GM12878 (cell line): ENCODE data around the gene NRXN3. TPM values are rescaled to one million over a fixed set of nuclear protein-coding genes. Genes with fewer than 3 reads are reported as not detected.

Source experiments
- ATAC-seq: fragments of 200-7000 bp; cut with Tn5 transposase; 3 replicates; pipeline ENCODE4 v1.9.1; 2020; ENCODE audit warnings: mild to moderate bottlenecking, moderate library complexity
- BruUV-seq: library from RNA; stranded (reverse); fragments of 400-500 nt; replicated peaks from 2 replicates; lab custom pipeline; 2021; lab: Mats Ljungman, UMichigan
- CTCF ChIA-PET: fragments of 300-600 bp; sonication (Branson Sonifier 250); formaldehyde crosslinking; extraction: SDS; loops from one replicate; lab custom pipeline; 2021; ENCODE audit warnings: inconsistent platforms; lab: Yijun Ruan, JAX
- POLR2A ChIA-PET: fragments of 350-600 bp; formaldehyde crosslinking; extraction: SDS; loops from one replicate; lab custom pipeline; 2021; ENCODE audit warnings: inconsistent platforms; lab: Charles Lee
- RAD21 ChIA-PET: fragments of 300-600 bp; sonication (Branson Sonifier 250); formaldehyde crosslinking; loops from one replicate; lab custom pipeline; 2023; ENCODE audit warnings: antibody characterized with exemption; ENCODE audit not compliant: unreplicated experiment; lab: Charles Lee
- SMC1A ChIA-PET: fragments of 300-600 bp; sonication (Branson Sonifier 250); formaldehyde crosslinking; loops from one replicate; lab custom pipeline; 2023; ENCODE audit not compliant: unreplicated experiment, uncharacterized antibody; lab: Charles Lee
- DNase-seq: peaks from one replicate; pipeline ENCODE4 v3.0.0-alpha.2; 2011; ENCODE audit warnings: low read depth, low spot score
- FAIRE-seq: peaks from 3 replicates; lab custom pipeline; 2011; peaks lifted over from hg19 to GRCh38; lab: Jason Lieb, UNC
- H2AFZ ChIP-seq: 2 replicates; pipeline ENCODE4 v1.6.0; 2011; ENCODE audit warnings: low read depth, low read length, control low read depth; ENCODE audit not compliant: control insufficient read depth
- H3K27ac ChIP-seq: 2 replicates; pipeline ENCODE4 v1.5.1; 2011; ENCODE audit warnings: control low read depth; ENCODE audit not compliant: control insufficient read depth, insufficient read depth
- H3K27me3 ChIP-seq, 2 experiments: replicated peaks in 1 of 2; 2 replicates each; pipeline versions ENCODE4 v1.6.0 to v1.6.1; 2011; ENCODE audit warnings: low read length in 1 of 2; ENCODE audit not compliant: control insufficient read depth in 2 of 2, insufficient read depth in 2 of 2
- H3K36me3 ChIP-seq, 2 experiments: 2 replicates each; pipeline ENCODE4 v1.5.1; 2011; ENCODE audit warnings: low read length in 1 of 2; ENCODE audit not compliant: control insufficient read depth in 2 of 2, insufficient read depth in 2 of 2
- H3K4me1 ChIP-seq: 2 replicates; pipeline ENCODE4 v1.6.1; 2011; ENCODE audit warnings: mild to moderate bottlenecking, low read length, moderate library complexity, mixed read lengths; ENCODE audit not compliant: control insufficient read depth, insufficient read depth
- H3K4me2 ChIP-seq: 2 replicates; pipeline ENCODE4 v1.6.0; 2011; ENCODE audit warnings: control low read depth; ENCODE audit not compliant: control insufficient read depth, insufficient read depth
- H3K4me3 ChIP-seq: fragments of 200-600 bp; sonication (generic); 2 replicates; pipeline ENCODE4 v1.5.1; 2016
- H3K79me2 ChIP-seq: 2 replicates; pipeline ENCODE4 v1.6.0; 2011; ENCODE audit warnings: low read length; ENCODE audit not compliant: control insufficient read depth, insufficient read depth
- H3K9ac ChIP-seq: 2 replicates; pipeline ENCODE4 v1.8.0; 2011; ENCODE audit warnings: low read length, control low read depth, mixed read lengths; ENCODE audit not compliant: control insufficient read depth, insufficient read depth
- H3K9me3 ChIP-seq: replicated peaks from 3 replicates; pipeline ENCODE4 v1.5.1; 2011; ENCODE audit warnings: mild to moderate bottlenecking, low read length; ENCODE audit not compliant: control insufficient read depth, insufficient read depth
- H4K20me1 ChIP-seq: 2 replicates; pipeline ENCODE4 v1.6.0; 2011; ENCODE audit not compliant: control insufficient read depth, insufficient read depth
- BACH1 ChIP-seq: fragments of 450-650 bp; IDR thresholded peaks from 2 replicates; pipeline ENCODE4 v1.6.1; 2017; ENCODE audit warnings: mild to moderate bottlenecking, borderline replicate concordance
- CHD2 ChIP-seq: IDR thresholded peaks from 2 replicates; pipeline ENCODE4 v1.6.1; 2011; ENCODE audit warnings: low read depth, low read length, improper control_type of control experiment, borderline replicate concordance
- CREM ChIP-seq: IDR thresholded peaks from 2 replicates; pipeline ENCODE4 v1.6.1; 2014; ENCODE audit warnings: antibody characterized with exemption, low read depth
- E2F8 ChIP-seq: fragments of 450-650 bp; IDR thresholded peaks from 2 replicates; pipeline ENCODE4 v1.6.1; 2018; ENCODE audit warnings: mild to moderate bottlenecking, low read depth, moderate library complexity; ENCODE audit not compliant: partially characterized antibody
- IRF4 ChIP-seq: IDR thresholded peaks from 2 replicates; pipeline ENCODE4 v1.6.1; 2011; ENCODE audit warnings: low read depth, low read length
- NFXL1 ChIP-seq: fragments of 450-650 bp; IDR thresholded peaks from 2 replicates; pipeline ENCODE4 v1.6.1; 2017; ENCODE audit warnings: antibody characterized with exemption, mild to moderate bottlenecking, borderline replicate concordance
- NR2C2 ChIP-seq: IDR thresholded peaks from 2 replicates; pipeline ENCODE4 v1.6.1; 2011; ENCODE audit warnings: borderline replicate concordance, low read depth; ENCODE audit not compliant: control insufficient read depth, insufficient read length
- POLR2AphosphoS5 ChIP-seq: IDR thresholded peaks from 2 replicates; pipeline ENCODE4 v1.6.1; 2011; ENCODE audit warnings: mild to moderate bottlenecking, low read length, inconsistent platforms
- RCOR1 ChIP-seq: conservative IDR thresholded peaks from 2 replicates; pipeline ENCODE4 v1.6.1; 2012; ENCODE audit warnings: low read depth, low read length, improper control_type of control experiment
- REST ChIP-seq: IDR thresholded peaks from 2 replicates; pipeline ENCODE4 v1.6.1; 2012; ENCODE audit warnings: mild to moderate bottlenecking, low read depth, low read length
- SIN3A ChIP-seq: IDR thresholded peaks from 2 replicates; pipeline ENCODE4 v1.6.1; 2012; ENCODE audit warnings: low read depth, low read length, improper control_type of control experiment
- SPI1 ChIP-seq: IDR thresholded peaks from 2 replicates; pipeline ENCODE4 v1.6.1; 2011; ENCODE audit warnings: low read depth, mild to moderate bottlenecking, low read length, moderate library complexity, borderline replicate concordance; ENCODE audit not compliant: insufficient read depth
- SREBF1 ChIP-seq: IDR thresholded peaks from 2 replicates; pipeline ENCODE4 v1.6.1; 2012; ENCODE audit warnings: mild to moderate bottlenecking, low read length
- SUZ12 ChIP-seq: fragments of 200-600 bp; sonication (generic); IDR thresholded peaks from one replicate; pipeline ENCODE4 v1.6.1; 2018; ENCODE audit warnings: antibody characterized with exemption, mild to moderate bottlenecking; ENCODE audit not compliant: unreplicated experiment
- USF2 ChIP-seq: IDR thresholded peaks from 2 replicates; pipeline ENCODE4 v1.6.1; 2011; ENCODE audit warnings: low read depth, low read length, improper control_type of control experiment, borderline replicate concordance
- WGBS: methylation state at CpG from one replicate; pipeline ENCODE4 v1.1.6; 2016; ENCODE audit warnings: low lambda C conversion rate; ENCODE audit not compliant: insufficient replicate concordance, insufficient coverage; ENCODE audit errors: missing lambda C conversion rate; 5-methylcytosine and 5-hydroxymethylcytosine counted together
- in situ Hi-C: fragments of 300-500 bp; cut with MboI; formaldehyde crosslinking; loops from 9 replicates; pipeline ENCODE4 v1.14.3; 2018; ENCODE audit warnings: mixed read lengths
- intact Hi-C: fragments of 100-400 bp; cut with micrococcal nuclease; formaldehyde crosslinking; loops from one replicate; pipeline ENCODE4 v1.14.2; 2022; ENCODE audit not compliant: unreplicated experiment
- polyA plus RNA-seq, 11 experiments: library from polyadenylated mRNA; depleted of rRNA in 4 of 11; unstranded in 6 of 11; stranded (reverse) in 5 of 11; fragments of >200 nt; fragmentation: Nextera tagmentation in 4 of 11; fragmentation: Illumina TruSeq in 1 of 11; extraction: Ambion mirVana in 4 of 11; extraction: Trizol in 1 of 11; gene quantifications; 1 replicate in 1 of 11; 2 replicates in 10 of 11; pipeline versions ENCODE4 v1.2.1 to v1.2.3, GENCODE V29; 2011 to 2016; ENCODE audit warnings: inconsistent platforms in 2 of 11, missing spikeins in 2 of 11, low read depth in 1 of 11
- total RNA-seq, 4 experiments: library from RNA; depleted of rRNA in 3 of 4; stranded (reverse); fragments of >200 nt in 3 of 4; fragmentation: Illumina TruSeq in 1 of 4; extraction: Trizol in 1 of 4; gene quantifications; 2 replicates each; pipeline versions ENCODE4 v1.2.1 to v1.2.3, GENCODE V29; 2013 to 2021

Gene NRXN3
- total and polyA plus RNA-seq, 10 of the 15 experiments (the other 5 are each of a cell fraction or from before 2014, with no cell fraction given): 0.52 to 3.3 (median 1.4) TPM

- H3K79me2 ChIP-seq: no peaks in the 10 kb centered on the region
- POLR2A ChIA-PET: no interaction called here
- in situ Hi-C loops (no loop called here), intact Hi-C loops (no loop called here)
- ATAC-seq (no peak), DNase-seq (no peak), FAIRE-seq (peak; percentile 38)
- no peaks in the 10 kb centered on the region for H3K27me3 ChIP-seq
- H4K20me1 ChIP-seq: no peaks in the 10 kb centered on the region
- SMC1A ChIA-PET: interaction anchor here (0.8 to 1.3 kb wide), 2 partner anchors 9 to 18 kb away, joined by 3 to 5 read pairs; no protein-coding TSS in a partner anchor
- no peak for TF ChIP-seq RCOR1
- TF ChIP-seq NFXL1: no peak
- TF ChIP-seq SPI1: no peak
- no peak for TF ChIP-seq SIN3A
- no peak for TF ChIP-seq BACH1
- no peak for TF ChIP-seq IRF4
- no peak for TF ChIP-seq USF2
- TF ChIP-seq NR2C2: no peak
- TF ChIP-seq E2F8: no peak
- TF ChIP-seq SREBF1: no peak
- no peak for TF ChIP-seq SUZ12
- TF ChIP-seq CHD2: no peak
- no peak for TF ChIP-seq REST
- no peak for TF ChIP-seq CREM
- TF ChIP-seq POLR2AphosphoS5: no peak
- WGBS: 4% methylated on average over 1 of the region's 1 CpG
- no peaks in the 10 kb centered on the region for H3K36me3 ChIP-seq
- no peak overlapping the region for H3K27ac ChIP-seq
- H3K9me3 ChIP-seq: no peaks in the 10 kb centered on the region; the same call in 2 of the 3 replicates
- H3K4me1 ChIP-seq: no peaks in the 10 kb centered on the region
- CTCF ChIA-PET: no interaction called here
- RAD21 ChIA-PET: no interaction called here
- H2AFZ ChIP-seq: no peak overlapping the region
- H3K9ac ChIP-seq: no peak overlapping the region
- no peak overlapping the region for H3K4me3 ChIP-seq
- no peak overlapping the region for H3K4me2 ChIP-seq
- BruUV-seq: no TSS peak
These were observed 1635.5 kb downstream of the NRXN3 start for GRCh38 chr14:79805636-79806035.
